A549 (cell line): ENCODE measurements around the gene FAM50A. TPM values are rescaled to one million over a fixed set of nuclear protein-coding genes. Genes with fewer than 3 reads are reported as not detected.

Source experiments
- ATAC-seq, 2 experiments: fragments of 200-7000 bp in 1 of 2; fragments of >200 bp in 1 of 2; cut with Nextera tagmentation in 1 of 2; cut with Tn5 transposase in 1 of 2; 3 replicates each; pipeline versions ENCODE4 v1.8.0 to v1.9.1; 2018 to 2020; ENCODE audit warnings: mild to moderate bottlenecking in 1 of 2, moderate library complexity in 1 of 2
- CTCF ChIA-PET: fragments of 300-600 bp; sonication (Branson Sonifier 250); formaldehyde crosslinking; extraction: SDS; loops from one replicate; lab custom pipeline; 2021; ENCODE audit warnings: antibody characterized with exemption, inconsistent platforms; lab: Yijun Ruan, JAX
- POLR2A ChIA-PET: fragments of 350-600 bp; formaldehyde crosslinking; extraction: SDS; loops from one replicate; lab custom pipeline; 2021; ENCODE audit warnings: antibody characterized with exemption, inconsistent platforms; lab: Yijun Ruan, JAX
- DNase-seq, 2 experiments: peaks; one replicate each; pipeline versions ENCODE4 v3.0.0 to v3.0.0-alpha.2; 2011 to 2016; ENCODE audit warnings: low read depth in 1 of 2, low spot score in 1 of 2
- FAIRE-seq: peaks from 2 replicates; lab custom pipeline; 2011; peaks lifted over from hg19 to GRCh38; lab: Jason Lieb, UNC
- H3K27ac ChIP-seq, 2 experiments: fragments of >200 bp; sonication (Bioruptor Twin); formaldehyde crosslinking; 3 replicates each; pipeline ENCODE4 v1.5.1; 2016 to 2017
- H3K4me1 ChIP-seq: fragments of >200 bp; sonication (Bioruptor Twin); formaldehyde crosslinking; 3 replicates; pipeline ENCODE4 v1.6.1; 2016
- H3K4me2 ChIP-seq: fragments of >200 bp; sonication (Bioruptor Twin); formaldehyde crosslinking; 3 replicates; pipeline ENCODE4 v1.6.1; 2016
- H3K4me3 ChIP-seq: fragments of >200 bp; sonication (Bioruptor Twin); formaldehyde crosslinking; 3 replicates; pipeline ENCODE4 v1.5.1; 2016
- H3K9me3 ChIP-seq: fragments of >200 bp; sonication (Bioruptor Twin); formaldehyde crosslinking; 3 replicates; pipeline ENCODE4 v1.6.1; 2016
- BHLHE40 ChIP-seq: IDR thresholded peaks from 2 replicates; pipeline ENCODE4 v1.6.1; 2012; ENCODE audit warnings: low read depth, low read length, inconsistent platforms
- CEBPB ChIP-seq, 2 experiments: fragments of >200 bp in 1 of 2; sonication (Bioruptor Twin) in 1 of 2; formaldehyde crosslinking in 1 of 2; IDR thresholded peaks; 2 replicates each; pipeline ENCODE4 v1.6.1; 2012 to 2016
- CHD4 ChIP-seq: fragments of 200-600 bp; sonication (generic); IDR thresholded peaks from 2 replicates; pipeline ENCODE4 v1.6.1; 2016; ENCODE audit warnings: antibody characterized with exemption, mild to moderate bottlenecking, borderline replicate concordance
- FOSB ChIP-seq: fragments of 250-450 bp; sonication (Bioruptor Pico); IDR thresholded peaks from 2 replicates; pipeline ENCODE4 v1.5.0; 2020; ENCODE audit warnings: mild to moderate bottlenecking, moderate library complexity
- FOXS1 ChIP-seq: fragments of 250-450 bp; sonication (Bioruptor Pico); IDR thresholded peaks from 2 replicates; pipeline ENCODE4 v1.5.0; 2020; ENCODE audit warnings: mild to moderate bottlenecking, moderate library complexity
- HDAC2 ChIP-seq: fragments of 200-600 bp; sonication (generic); IDR thresholded peaks from 2 replicates; pipeline ENCODE4 v1.6.1; 2016
- HOXA7 ChIP-seq: fragments of 250-450 bp; sonication (Bioruptor Pico); IDR thresholded peaks from 2 replicates; pipeline ENCODE4 v1.5.0; 2020; ENCODE audit warnings: mild to moderate bottlenecking, moderate library complexity
- HOXB13 ChIP-seq: fragments of 250-450 bp; sonication (Bioruptor Pico); IDR thresholded peaks from 2 replicates; pipeline ENCODE4 v1.5.0; 2020; ENCODE audit warnings: low read depth, mild to moderate bottlenecking, moderate library complexity
- MAFK ChIP-seq: fragments of 450-650 bp; IDR thresholded peaks from 2 replicates; pipeline ENCODE4 v1.6.1; 2014; ENCODE audit not compliant: partially characterized antibody
- MAZ ChIP-seq: fragments of 150-350 bp; IDR thresholded peaks from 2 replicates; pipeline ENCODE4 v1.6.1; 2014; ENCODE audit warnings: antibody characterized with exemption, low read depth, low read length, borderline replicate concordance
- MYC ChIP-seq: IDR thresholded peaks from 2 replicates; pipeline ENCODE4 v1.6.1; 2012; ENCODE audit warnings: mild to moderate bottlenecking, inconsistent platforms, low read length, improper control_type of control experiment, borderline replicate concordance
- NPAS2 ChIP-seq: fragments of 250-450 bp; sonication (Bioruptor Pico); IDR thresholded peaks from 2 replicates; pipeline ENCODE4 v1.8.0; 2022; ENCODE audit warnings: mild to moderate bottlenecking, moderate library complexity, borderline replicate concordance
- POLR2AphosphoS2 ChIP-seq: conservative IDR thresholded peaks from 2 replicates; pipeline ENCODE4 v1.6.1; 2012; ENCODE audit warnings: low read length, improper control_type of control experiment, inconsistent platforms
- RFX5 ChIP-seq: fragments of 450-650 bp; IDR thresholded peaks from 2 replicates; pipeline ENCODE4 v1.7.1; 2014; ENCODE audit warnings: antibody characterized with exemption, mild to moderate bottlenecking, moderate library complexity
- SREBF2 ChIP-seq: fragments of 450-650 bp; IDR thresholded peaks from 2 replicates; pipeline ENCODE4 v1.6.1; 2014; ENCODE audit warnings: mild to moderate bottlenecking, moderate library complexity
- ZSCAN20 ChIP-seq: fragments of 250-450 bp; sonication (Bioruptor Pico); IDR thresholded peaks from 2 replicates; pipeline ENCODE4 v1.8.0; 2022; ENCODE audit warnings: mild to moderate bottlenecking, moderate library complexity
- WGBS: methylation state at CpG from one replicate; pipeline ENCODE4 v1.1.6; 2017; ENCODE audit errors: missing lambda C conversion rate; 5-methylcytosine and 5-hydroxymethylcytosine counted together
- polyA plus RNA-seq, 4 experiments: library from polyadenylated mRNA; depleted of rRNA in 3 of 4; stranded (reverse); fragments of >200 nt; fragmentation: RNase III in 1 of 4; extraction: RNeasy Plus Mini Kit Qiagen cat#74134 plus additional on column Dnase treatment in 1 of 4; gene quantifications; 2 replicates in 3 of 4; 3 replicates in 1 of 4; pipeline ENCODE4 v1.2.3, GENCODE V29; 2011 to 2017
- TF ChIP-seq, protein P1 (sequence below): fragments of 200-600 bp; sonication (generic); IDR thresholded peaks from 2 replicates; pipeline ENCODE4 v1.6.1; 2016; ENCODE audit warnings: antibody characterized with exemption, mild to moderate bottlenecking, moderate library complexity

Gene FAM50A
- polyA plus RNA-seq, 2 of the 4 experiments (the other 2 are of a cell fraction): 57.8 to 123 TPM

DNA sequence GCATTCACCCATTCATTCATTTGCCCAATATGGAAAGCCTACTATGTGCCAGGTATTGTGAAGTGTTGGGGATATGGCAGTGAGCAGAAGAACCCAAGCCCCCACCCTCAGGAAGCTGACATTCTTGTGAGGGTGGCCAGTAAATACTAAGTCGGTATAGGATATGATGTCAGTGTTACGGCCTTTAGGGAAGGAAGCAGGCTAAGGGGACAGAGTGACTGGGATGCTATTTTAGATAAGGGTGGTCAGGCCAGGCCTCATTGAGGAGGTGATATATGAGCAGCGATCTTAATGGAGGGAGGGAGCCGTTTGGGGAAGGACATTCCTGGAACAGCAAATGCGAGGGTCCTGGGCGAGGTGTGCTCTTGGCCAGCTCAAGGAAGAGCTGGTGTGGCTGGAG is 13.5 kb upstream of the FAM50A start:
- Histone ChIP-seq H3K4me1 (peaks cover 11% of the 10 kb centered on the region; the same call in 2 of the 3 replicates), H3K27ac (no peak overlapping the region), H3K4me2 (no peak overlapping the region), H3K4me3 (no peak overlapping the region), H3K9me3 (no peaks in the 10 kb centered on the region)
- ChIA-PET CTCF (no interaction called here), POLR2A (no interaction called here)
- TF ChIP-seq HOXA7 (CRISPR knock-in tag): no peak
- no peak for TF ChIP-seq MYC
- TF ChIP-seq HDAC2: no peak
- no peak for TF ChIP-seq CEBPB (IDR thresholded peaks at IDR 0.05)
- TF ChIP-seq FOXS1: no peak
- no peak for TF ChIP-seq POLR2AphosphoS2
- TF ChIP-seq BHLHE40: no peak
- TF ChIP-seq, protein P1, sequence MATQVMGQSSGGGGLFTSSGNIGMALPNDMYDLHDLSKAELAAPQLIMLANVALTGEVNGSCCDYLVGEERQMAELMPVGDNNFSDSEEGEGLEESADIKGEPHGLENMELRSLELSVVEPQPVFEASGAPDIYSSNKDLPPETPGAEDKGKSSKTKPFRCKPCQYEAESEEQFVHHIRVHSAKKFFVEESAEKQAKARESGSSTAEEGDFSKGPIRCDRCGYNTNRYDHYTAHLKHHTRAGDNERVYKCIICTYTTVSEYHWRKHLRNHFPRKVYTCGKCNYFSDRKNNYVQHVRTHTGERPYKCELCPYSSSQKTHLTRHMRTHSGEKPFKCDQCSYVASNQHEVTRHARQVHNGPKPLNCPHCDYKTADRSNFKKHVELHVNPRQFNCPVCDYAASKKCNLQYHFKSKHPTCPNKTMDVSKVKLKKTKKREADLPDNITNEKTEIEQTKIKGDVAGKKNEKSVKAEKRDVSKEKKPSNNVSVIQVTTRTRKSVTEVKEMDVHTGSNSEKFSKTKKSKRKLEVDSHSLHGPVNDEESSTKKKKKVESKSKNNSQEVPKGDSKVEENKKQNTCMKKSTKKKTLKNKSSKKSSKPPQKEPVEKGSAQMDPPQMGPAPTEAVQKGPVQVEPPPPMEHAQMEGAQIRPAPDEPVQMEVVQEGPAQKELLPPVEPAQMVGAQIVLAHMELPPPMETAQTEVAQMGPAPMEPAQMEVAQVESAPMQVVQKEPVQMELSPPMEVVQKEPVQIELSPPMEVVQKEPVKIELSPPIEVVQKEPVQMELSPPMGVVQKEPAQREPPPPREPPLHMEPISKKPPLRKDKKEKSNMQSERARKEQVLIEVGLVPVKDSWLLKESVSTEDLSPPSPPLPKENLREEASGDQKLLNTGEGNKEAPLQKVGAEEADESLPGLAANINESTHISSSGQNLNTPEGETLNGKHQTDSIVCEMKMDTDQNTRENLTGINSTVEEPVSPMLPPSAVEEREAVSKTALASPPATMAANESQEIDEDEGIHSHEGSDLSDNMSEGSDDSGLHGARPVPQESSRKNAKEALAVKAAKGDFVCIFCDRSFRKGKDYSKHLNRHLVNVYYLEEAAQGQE: no peak
- no peak for TF ChIP-seq HOXB13 (CRISPR knock-in tag)
- DNase-seq (no peak), FAIRE-seq (no peak), ATAC-seq (no peak)
- 92% methylated on average over 6 of the region's 6 CpGs for WGBS

DNA sequence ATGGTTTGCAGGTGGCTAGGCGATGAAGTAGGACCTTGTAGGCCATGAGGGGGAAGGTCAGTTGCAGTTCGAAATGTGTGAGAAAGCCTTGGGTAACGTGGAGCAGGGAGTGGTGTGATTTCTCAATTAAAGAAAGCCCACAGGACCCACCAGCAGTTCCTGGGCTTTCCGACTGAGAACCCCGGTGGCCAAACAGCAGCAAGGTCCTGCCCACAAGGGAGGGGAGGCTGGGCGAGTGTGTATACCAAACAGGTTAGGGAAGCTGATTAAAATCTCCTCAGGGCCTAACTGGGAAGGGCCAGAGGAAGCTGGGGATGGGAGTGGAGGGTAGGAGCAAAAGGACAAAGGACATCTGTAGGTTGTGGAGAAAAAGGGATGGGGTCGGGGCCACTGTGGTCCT is 13.0 kb upstream of the FAM50A start:
- no peak for FAIRE-seq
- no peak overlapping the region for H3K27ac ChIP-seq
- 84% methylated on average over 7 of the region's 7 CpGs for WGBS
- TF ChIP-seq MAFK (no peak), HDAC2 (no peak), NPAS2 (no peak), HOXA7 (CRISPR knock-in tag) (no peak), FOSB (CRISPR knock-in tag) (no peak), SREBF2 (no peak), RFX5 (no peak), MAZ (no peak), BHLHE40 (no peak), ZSCAN20 (no peak), CHD4 (no peak)
- TF ChIP-seq, protein P1: no peak
- no peak for ATAC-seq
- H3K4me3 ChIP-seq: no peak overlapping the region
- ChIA-PET CTCF (interaction anchor here (0.6 kb wide), 1 partner anchor 57 kb away, joined by 3 read pairs; the partner anchor contains the start of gene FLNA), POLR2A (no interaction called here)
- no peaks in the 10 kb centered on the region for H3K9me3 ChIP-seq
- DNase-seq: no peak
- no peak overlapping the region for H3K4me2 ChIP-seq
- peaks cover 11% of the 10 kb centered on the region; the same call in 2 of the 3 replicates for H3K4me1 ChIP-seq
